Muscle layer of duodenum (tissue), 2 donors: ENCODE data around the gene XG.

Experiments used
- H3K27ac ChIP-seq: one replicate; pipeline ENCODE4 v1.7.0; 2013; ENCODE audit warnings: mild to moderate bottlenecking, low read length
- H3K27me3 ChIP-seq: one replicate; pipeline ENCODE4 v1.7.0; 2013; ENCODE audit warnings: low read depth, mild to moderate bottlenecking, control low read depth, low read length
- H3K36me3 ChIP-seq, 2 donors: one replicate each; pipeline ENCODE4 v1.7.0; 2013; ENCODE audit warnings: low read length in 2 of 2, control low read depth in 1 of 2, mild to moderate bottlenecking in 1 of 2; ENCODE audit not compliant: insufficient read depth in 2 of 2, control insufficient read depth in 1 of 2
- H3K4me1 ChIP-seq, 2 donors: one replicate each; pipeline ENCODE4 v1.7.0; 2013; ENCODE audit warnings: low read length in 2 of 2, mild to moderate bottlenecking in 2 of 2, control low read depth in 1 of 2, moderate library complexity in 1 of 2; ENCODE audit not compliant: insufficient read depth in 2 of 2, control insufficient read depth in 1 of 2
- H3K4me3 ChIP-seq, 2 donors: one replicate each; pipeline ENCODE4 v1.7.0; 2013; ENCODE audit warnings: low read length in 2 of 2, low read depth in 1 of 2, mild to moderate bottlenecking in 1 of 2
- H3K9me3 ChIP-seq, 2 donors: one replicate each; pipeline ENCODE4 v1.7.0; 2013; ENCODE audit warnings: low read length in 2 of 2, control low read depth in 1 of 2, mild to moderate bottlenecking in 1 of 2; ENCODE audit not compliant: control insufficient read depth in 1 of 2
- donor health status: healthy.

XG gene

DNA sequence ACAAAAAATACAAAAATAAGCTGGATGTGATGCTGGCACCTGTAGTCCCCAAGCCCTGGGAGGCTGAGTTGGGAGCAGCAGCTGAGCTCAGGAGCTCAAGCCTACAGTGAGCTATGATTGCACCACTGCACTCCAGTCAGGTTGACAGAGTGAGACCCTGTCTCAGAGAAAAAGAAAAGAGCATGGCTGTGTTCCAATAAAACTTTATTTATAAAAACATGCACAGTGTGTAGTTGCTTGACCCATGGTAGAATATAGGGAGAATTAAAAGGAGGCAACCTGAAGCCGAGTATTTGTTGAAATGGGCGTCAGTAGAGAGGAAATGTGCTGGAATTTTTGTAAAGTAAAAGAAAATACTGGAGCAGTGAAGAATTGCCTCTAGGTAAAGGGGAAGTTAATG lies 103.9 kb downstream of the XG start:
- Histone ChIP-seq H3K36me3 (no peaks in the 10 kb centered on the region), H3K4me1 (no peaks in the 10 kb centered on the region), H3K27me3 (no peaks in the 10 kb centered on the region), H3K4me3 (no peak overlapping the region), H3K9me3 (no peaks in the 10 kb centered on the region), H3K27ac (no peak overlapping the region)

DNA sequence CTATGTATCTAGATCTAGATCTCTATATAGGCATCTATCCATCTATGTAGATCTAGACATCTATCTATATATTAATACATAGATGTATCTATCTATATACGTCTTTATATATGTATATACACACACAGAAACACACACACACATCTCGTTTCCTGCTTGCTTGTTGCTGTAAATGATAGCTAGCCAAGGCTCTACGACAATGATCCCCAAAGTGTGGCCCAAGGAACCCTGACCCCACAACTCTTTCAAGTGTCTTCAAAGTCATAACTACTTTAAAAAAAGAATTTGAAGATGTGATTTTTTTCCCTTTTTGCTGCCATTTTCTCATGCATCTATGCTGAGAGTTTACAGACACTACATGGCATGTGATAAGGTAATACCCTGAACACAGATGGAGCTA lies 105.7 kb downstream of the XG start:
- no peak overlapping the region for H3K27ac ChIP-seq
- H3K4me3 ChIP-seq = no peak overlapping the region
- H3K9me3 ChIP-seq = no peaks in the 10 kb centered on the region
- no peaks in the 10 kb centered on the region for H3K36me3 ChIP-seq
- H3K4me1 ChIP-seq = no peaks in the 10 kb centered on the region
- H3K27me3 ChIP-seq = no peaks in the 10 kb centered on the region

DNA sequence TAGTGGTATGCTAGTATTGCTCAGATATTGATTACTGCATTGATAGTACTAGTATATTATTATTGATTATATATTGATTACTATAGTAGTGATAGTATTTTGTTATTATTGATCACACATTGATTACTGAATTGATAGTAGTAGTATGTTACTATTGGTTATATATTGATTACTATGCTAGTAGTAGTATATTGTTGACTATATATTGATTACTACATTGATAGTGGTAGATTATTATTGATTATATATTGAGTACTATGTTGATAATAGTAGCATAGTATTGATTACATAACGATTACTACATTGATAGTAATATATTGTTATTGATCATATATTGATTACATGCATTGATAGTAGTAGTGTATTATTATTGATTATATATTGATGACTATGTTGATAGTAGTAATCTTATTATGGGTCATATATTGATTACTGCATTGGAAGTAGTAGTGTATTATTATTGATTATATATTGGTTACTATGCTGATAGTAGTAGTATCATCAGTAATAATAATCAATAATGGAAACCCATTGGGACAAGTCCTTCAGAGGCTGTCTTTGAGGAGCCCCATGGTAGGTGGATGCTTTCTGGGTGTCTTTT lies 107.5 kb downstream of the XG start:
- no peaks in the 10 kb centered on the region for H3K36me3 ChIP-seq
- H3K4me1 ChIP-seq = no peaks in the 10 kb centered on the region
- H3K9me3 ChIP-seq = no peaks in the 10 kb centered on the region
- H3K27me3 ChIP-seq = no peaks in the 10 kb centered on the region
- H3K4me3 ChIP-seq = no peak overlapping the region
- no peak overlapping the region for H3K27ac ChIP-seq

- no peaks in the 10 kb centered on the region for H3K27me3 ChIP-seq
These were observed 110.6 kb downstream of the XG start for GRCh38 chrX:2862404-2862803.

GRCh38 chrX:2863646-2864045 lies 111.8 kb downstream of the XG start:
- Histone ChIP-seq H3K9me3 (no peaks in the 10 kb centered on the region), H3K4me3 (no peak overlapping the region), H3K27me3 (no peaks in the 10 kb centered on the region), H3K4me1 (no peaks in the 10 kb centered on the region), H3K27ac (no peak overlapping the region), H3K36me3 (no peaks in the 10 kb centered on the region)

More at GRCh38 chrX:2862404-2862803, 110.6 kb downstream of the XG start:
- Histone ChIP-seq H3K9me3 (no peaks in the 10 kb centered on the region), H3K4me1 (no peaks in the 10 kb centered on the region), H3K36me3 (no peaks in the 10 kb centered on the region), H3K27ac (no peak overlapping the region), H3K4me3 (no peak overlapping the region)
